Spinal cord (tissue), 10 donors: ENCODE results near the gene CLEC9A. TPM values are rescaled to one million over a fixed set of nuclear protein-coding genes. Genes with fewer than 3 reads are reported as not detected.
A peak's percentile ranks its signal among the peaks of the same experiment; 100 is the strongest.

Experiments used
- DNase-seq, 6 donors: peaks; one replicate each; pipeline versions ENCODE4 v3.0.0 to v3.0.0-alpha.2; 2013 to 2015; ENCODE audit warnings: low spot score in 6 of 6, low read depth in 4 of 6
- H3K27ac ChIP-seq: one replicate; pipeline ENCODE4 v1.5.1; 2013; ENCODE audit warnings: low read depth, low read length, control low read depth
- H3K27me3 ChIP-seq: one replicate; pipeline ENCODE4 v1.6.1; 2013; ENCODE audit warnings: low read length; ENCODE audit not compliant: control insufficient read depth, insufficient read depth
- H3K36me3 ChIP-seq: one replicate; pipeline ENCODE4 v1.6.1; 2013; ENCODE audit warnings: low read length; ENCODE audit not compliant: control insufficient read depth, insufficient read depth
- H3K4me1 ChIP-seq: one replicate; pipeline ENCODE4 v1.6.1; 2013; ENCODE audit warnings: low read length; ENCODE audit not compliant: control insufficient read depth, insufficient read depth
- H3K4me3 ChIP-seq: one replicate; pipeline ENCODE4 v1.5.1; 2013; ENCODE audit warnings: low read depth, low read length, control low read depth
- H3K9me3 ChIP-seq: one replicate; pipeline ENCODE4 v1.6.1; 2013; ENCODE audit warnings: low read length; ENCODE audit not compliant: control insufficient read depth, insufficient read depth
- WGBS: methylation state at CpG from one replicate; pipeline ENCODE4 v1.1.5; 2013; ENCODE audit warnings: missing lambda C conversion rate; ENCODE audit not compliant: insufficient coverage; 5-methylcytosine and 5-hydroxymethylcytosine counted together
- polyA plus RNA-seq, 2 donors: library from polyadenylated mRNA; unstranded; fragments of 120-200 nt; gene quantifications; one replicate each; pipeline ENCODE4 v1.2.1, GENCODE V29; 2013; ENCODE audit not compliant: insufficient read length in 2 of 2
- total RNA-seq, 2 donors: library from RNA; depleted of rRNA in 1 of 2; stranded (reverse); fragments of 120-200 nt in 1 of 2; fragments of >200 nt in 1 of 2; gene quantifications; one replicate each; pipeline versions ENCODE4 v1.2.3 to v1.2.4, GENCODE V29; 2013 to 2014
- donor health status: healthy.

CLEC9A gene
- total and polyA plus RNA-seq, 4 donors: 0.28 to 0.59 (median 0.30) TPM; not detected in 1

GRCh38 chr12:10058387-10058786, 27.9 kb downstream of the CLEC9A start:
- no peak overlapping the region for H3K27ac ChIP-seq
- H3K27me3 ChIP-seq: no peaks in the 10 kb centered on the region
- 82% methylated on average over 3 of the region's 5 CpGs for WGBS
- DNase-seq: no peak
- no peaks in the 10 kb centered on the region for H3K4me1 ChIP-seq
- H3K36me3 ChIP-seq: no peaks in the 10 kb centered on the region
- H3K9me3 ChIP-seq: no peaks in the 10 kb centered on the region
- no peak overlapping the region for H3K4me3 ChIP-seq

- H3K27ac ChIP-seq: no peak overlapping the region
- no peak overlapping the region for H3K4me3 ChIP-seq
- 100% methylated on average over 1 of the region's 4 CpGs for WGBS
- H3K36me3 ChIP-seq: no peaks in the 10 kb centered on the region
- no peaks in the 10 kb centered on the region for H3K4me1 ChIP-seq
- DNase-seq: no peak
- H3K9me3 ChIP-seq: no peaks in the 10 kb centered on the region
- no peaks in the 10 kb centered on the region for H3K27me3 ChIP-seq
Observed at GRCh38 chr12:10065241-10065640, 34.8 kb downstream of the CLEC9A start.

- no CpG with 5 or more reads among the region's 4 CpGs for WGBS
Observed at GRCh38 chr12:10067264-10067663, 36.8 kb downstream of the CLEC9A start.

DNA sequence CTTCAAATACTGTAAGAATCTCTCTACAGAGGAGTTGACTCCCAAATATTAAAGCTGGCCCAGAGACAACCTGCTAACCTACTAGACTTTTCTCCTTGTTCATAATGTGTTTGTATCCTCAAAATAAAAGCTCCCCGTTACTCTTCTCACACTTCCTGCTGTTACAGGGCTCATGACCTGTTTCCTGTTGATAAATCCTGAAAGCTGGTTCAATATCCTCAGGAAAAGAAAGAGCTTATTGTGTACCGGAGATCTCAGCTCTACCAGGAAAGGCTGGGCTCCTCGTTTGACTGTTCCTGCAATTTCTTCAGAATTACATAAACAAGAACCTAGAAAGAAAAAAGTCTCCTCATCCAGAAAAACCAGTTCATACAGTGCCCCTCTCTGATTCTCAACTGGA, 37.5 kb downstream of the CLEC9A start:
- Histone ChIP-seq H3K27ac (peak overlapping the region; percentile 37), H3K36me3 (no peaks in the 10 kb centered on the region), H3K4me3 (no peak overlapping the region), H3K4me1 (no peaks in the 10 kb centered on the region), H3K27me3 (no peaks in the 10 kb centered on the region), H3K9me3 (no peaks in the 10 kb centered on the region)
- DNase-seq: peak in 1 of 6 donors; percentile 27
- WGBS: 33% methylated on average over 1 of the region's 3 CpGs

More at GRCh38 chr12:10067264-10067663, 36.8 kb downstream of the CLEC9A start:
- no peaks in the 10 kb centered on the region for H3K27me3 ChIP-seq
- no peaks in the 10 kb centered on the region for H3K9me3 ChIP-seq
- no peaks in the 10 kb centered on the region for H3K36me3 ChIP-seq
- H3K4me1 ChIP-seq: no peaks in the 10 kb centered on the region
- peak overlapping the region; percentile 44 for H3K27ac ChIP-seq
- no peak overlapping the region for H3K4me3 ChIP-seq
- DNase-seq: peak in 1 of 6 donors; percentile 41

DNA sequence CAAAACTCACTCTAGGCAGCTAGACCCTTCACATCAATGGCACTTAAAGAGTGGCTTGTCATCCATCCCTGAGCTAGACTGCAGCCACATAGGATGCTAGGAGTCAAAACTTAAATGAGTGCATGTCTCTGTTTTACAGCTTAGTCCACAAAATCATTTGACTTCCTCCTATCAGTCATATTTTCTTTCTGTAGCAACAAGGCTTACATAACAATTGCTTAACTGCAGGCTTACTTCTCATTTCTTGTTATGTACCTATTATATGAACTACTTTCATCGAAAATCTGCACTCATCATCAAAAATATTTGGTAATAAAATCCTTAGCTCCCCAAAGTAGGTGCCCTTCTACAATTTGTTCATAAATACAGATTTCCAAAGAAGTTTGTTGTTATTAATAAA, 38.2 kb downstream of the CLEC9A start:
- Histone ChIP-seq H3K27me3 (no peaks in the 10 kb centered on the region), H3K27ac (peak overlapping the region; percentile 37), H3K4me1 (no peaks in the 10 kb centered on the region), H3K36me3 (no peaks in the 10 kb centered on the region), H3K4me3 (no peak overlapping the region), H3K9me3 (no peaks in the 10 kb centered on the region)
- WGBS: no CpG with 5 or more reads among the region's 1 CpG
- no peak for DNase-seq

GRCh38 chr12:10069099-10069498, 38.6 kb downstream of the CLEC9A start:
- H3K27me3 ChIP-seq: no peaks in the 10 kb centered on the region
- no peaks in the 10 kb centered on the region for H3K9me3 ChIP-seq
- no peak overlapping the region for H3K4me3 ChIP-seq
- no peaks in the 10 kb centered on the region for H3K4me1 ChIP-seq
- 25% methylated on average over 2 of the region's 4 CpGs for WGBS
- H3K36me3 ChIP-seq: no peaks in the 10 kb centered on the region
- no peak for DNase-seq
- peak overlapping the region; percentile 37 for H3K27ac ChIP-seq

DNA sequence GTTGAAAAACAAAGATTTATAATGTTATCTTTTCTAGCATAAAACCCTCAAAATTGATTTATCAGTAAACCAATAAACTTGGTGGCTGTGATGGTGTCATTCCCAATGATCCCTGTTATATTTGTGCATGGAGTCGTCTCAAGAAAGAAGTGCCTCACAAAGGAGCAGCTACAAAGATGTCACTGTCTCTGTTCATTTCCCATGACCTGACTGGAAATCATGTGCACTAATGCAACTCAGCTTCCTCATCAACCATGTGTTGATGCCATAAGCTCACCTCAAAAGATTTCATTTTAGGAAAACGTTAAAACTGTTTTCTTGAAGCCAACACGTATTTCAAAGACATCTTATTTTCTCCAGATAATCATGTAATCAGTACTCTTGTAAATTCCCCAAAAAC, 39.5 kb downstream of the CLEC9A start:
- no peaks in the 10 kb centered on the region for H3K36me3 ChIP-seq
- no peak for DNase-seq
- H3K27me3 ChIP-seq: no peaks in the 10 kb centered on the region
- H3K4me3 ChIP-seq: no peak overlapping the region
- WGBS: 44% methylated on average over 2 of the region's 3 CpGs
- H3K9me3 ChIP-seq: no peaks in the 10 kb centered on the region
- no peak overlapping the region for H3K27ac ChIP-seq
- no peaks in the 10 kb centered on the region for H3K4me1 ChIP-seq

DNA sequence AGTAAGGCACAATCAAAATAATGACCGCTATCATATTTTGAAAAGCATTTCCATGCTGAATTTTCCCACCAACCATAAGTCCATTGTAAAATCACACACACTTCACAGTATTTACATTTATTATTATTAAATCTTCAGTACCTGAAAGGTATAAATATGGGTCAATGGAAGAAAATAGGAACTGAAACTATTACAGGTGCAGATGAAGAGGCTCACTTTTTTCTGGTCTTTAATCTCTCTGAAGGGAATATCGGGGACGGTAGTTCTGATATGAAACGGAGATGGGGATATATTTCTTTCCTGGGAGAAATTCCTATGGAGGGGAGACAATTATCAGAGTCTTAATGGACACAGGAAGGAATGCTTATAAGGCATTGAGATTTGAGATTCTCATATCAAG, 39.9 kb downstream of the CLEC9A start:
- Histone ChIP-seq H3K4me3 (no peak overlapping the region), H3K27ac (no peak overlapping the region), H3K4me1 (no peaks in the 10 kb centered on the region), H3K36me3 (no peaks in the 10 kb centered on the region), H3K9me3 (no peaks in the 10 kb centered on the region), H3K27me3 (no peaks in the 10 kb centered on the region)
- DNase-seq: no peak
- WGBS: 94% methylated on average over 3 of the region's 4 CpGs

DNA sequence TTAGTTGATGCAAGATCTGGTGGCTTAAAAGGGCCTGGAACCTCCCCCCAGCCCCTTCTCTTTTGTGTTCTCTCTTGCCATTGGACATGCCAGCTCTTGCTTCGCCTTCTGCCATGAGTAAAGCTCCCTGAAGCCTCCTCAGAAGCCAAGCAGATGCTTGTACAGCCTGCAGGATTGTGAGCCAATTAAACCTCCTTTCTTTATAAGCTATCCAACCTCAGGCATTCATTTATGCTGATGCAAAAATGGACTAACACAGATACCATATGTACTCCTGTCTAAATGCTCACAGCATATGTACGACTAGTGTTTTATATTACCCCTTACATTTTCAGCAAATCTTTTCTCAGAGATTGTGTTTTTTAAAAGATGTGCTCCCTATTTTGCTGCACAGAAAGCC, 41.6 kb downstream of the CLEC9A start:
- WGBS: 92% methylated on average over 1 of the region's 2 CpGs

DNA sequence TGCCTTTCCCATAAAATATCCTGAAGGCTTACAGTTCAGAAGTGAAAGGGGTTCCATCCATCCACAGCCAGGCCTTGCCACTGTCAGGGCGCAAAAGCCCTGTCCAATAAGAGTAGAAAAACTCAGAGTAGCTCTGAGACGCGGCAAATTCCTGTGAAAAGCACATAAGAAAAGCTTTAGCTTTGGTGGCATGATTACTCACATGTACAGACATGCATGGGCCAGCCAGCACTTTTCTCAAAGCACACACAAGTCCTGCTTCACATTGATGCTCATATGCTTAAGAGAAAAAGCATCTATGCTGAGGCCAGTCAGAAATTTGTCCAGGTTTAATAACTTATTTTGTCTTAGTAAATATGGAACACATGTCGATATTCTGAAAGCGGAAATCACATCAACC, 42.8 kb downstream of the CLEC9A start:
- Histone ChIP-seq H3K9me3 (no peaks in the 10 kb centered on the region), H3K36me3 (no peaks in the 10 kb centered on the region), H3K4me1 (no peaks in the 10 kb centered on the region), H3K27me3 (no peaks in the 10 kb centered on the region), H3K4me3 (no peak overlapping the region), H3K27ac (no peak overlapping the region)
- 85% methylated on average over 3 of the region's 5 CpGs for WGBS
- DNase-seq: no peak

More for the DNA sequence above, 41.6 kb downstream of the CLEC9A start:
- Histone ChIP-seq H3K4me1 (no peaks in the 10 kb centered on the region), H3K27ac (no peak overlapping the region), H3K4me3 (no peak overlapping the region), H3K9me3 (no peaks in the 10 kb centered on the region), H3K27me3 (no peaks in the 10 kb centered on the region), H3K36me3 (no peaks in the 10 kb centered on the region)
- DNase-seq: peak in 1 of 6 donors; percentile 65
